ENCODE measurements around the gene OLFM1.
"Not testable (repeated sequence)": the region's sequence is repeated elsewhere in the genome, so short reads cannot be mapped to it uniquely, and the experiment has no call there.

Gene OLFM1

DNA sequence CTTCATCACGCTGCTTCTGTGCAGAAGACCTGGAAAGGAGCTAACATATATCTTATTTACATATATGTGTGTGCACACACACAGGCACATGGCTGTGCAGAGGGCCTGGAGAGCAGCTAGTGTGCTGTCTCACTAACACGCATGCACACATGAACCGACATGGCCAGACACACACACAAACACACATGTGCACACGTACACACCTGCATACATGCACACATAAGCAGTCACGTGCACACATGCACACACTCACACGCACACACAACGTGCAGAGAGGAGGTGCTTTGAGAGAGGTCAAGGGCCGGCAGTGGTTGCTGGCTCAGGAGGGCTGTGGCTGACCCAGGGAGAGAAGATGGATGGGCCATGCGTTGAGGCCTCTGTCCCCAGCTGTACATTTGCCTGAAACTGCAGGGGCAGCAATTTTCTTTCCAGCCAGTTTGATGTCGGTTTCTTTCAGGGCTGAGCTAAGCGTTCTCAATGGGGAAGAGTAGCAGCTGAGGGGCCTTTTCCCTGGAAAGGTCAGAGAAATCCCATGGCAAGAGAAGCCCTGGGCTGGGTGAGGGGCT, 66.7 kb downstream of the OLFM1 start:
- DNase-seq (ENCODE audit: low spot score): no peak

GRCh38 chr9:135155396-135155795, 67.9 kb downstream of the OLFM1 start:
- DNase-seq (ENCODE audit: low spot score): no peak

DNA sequence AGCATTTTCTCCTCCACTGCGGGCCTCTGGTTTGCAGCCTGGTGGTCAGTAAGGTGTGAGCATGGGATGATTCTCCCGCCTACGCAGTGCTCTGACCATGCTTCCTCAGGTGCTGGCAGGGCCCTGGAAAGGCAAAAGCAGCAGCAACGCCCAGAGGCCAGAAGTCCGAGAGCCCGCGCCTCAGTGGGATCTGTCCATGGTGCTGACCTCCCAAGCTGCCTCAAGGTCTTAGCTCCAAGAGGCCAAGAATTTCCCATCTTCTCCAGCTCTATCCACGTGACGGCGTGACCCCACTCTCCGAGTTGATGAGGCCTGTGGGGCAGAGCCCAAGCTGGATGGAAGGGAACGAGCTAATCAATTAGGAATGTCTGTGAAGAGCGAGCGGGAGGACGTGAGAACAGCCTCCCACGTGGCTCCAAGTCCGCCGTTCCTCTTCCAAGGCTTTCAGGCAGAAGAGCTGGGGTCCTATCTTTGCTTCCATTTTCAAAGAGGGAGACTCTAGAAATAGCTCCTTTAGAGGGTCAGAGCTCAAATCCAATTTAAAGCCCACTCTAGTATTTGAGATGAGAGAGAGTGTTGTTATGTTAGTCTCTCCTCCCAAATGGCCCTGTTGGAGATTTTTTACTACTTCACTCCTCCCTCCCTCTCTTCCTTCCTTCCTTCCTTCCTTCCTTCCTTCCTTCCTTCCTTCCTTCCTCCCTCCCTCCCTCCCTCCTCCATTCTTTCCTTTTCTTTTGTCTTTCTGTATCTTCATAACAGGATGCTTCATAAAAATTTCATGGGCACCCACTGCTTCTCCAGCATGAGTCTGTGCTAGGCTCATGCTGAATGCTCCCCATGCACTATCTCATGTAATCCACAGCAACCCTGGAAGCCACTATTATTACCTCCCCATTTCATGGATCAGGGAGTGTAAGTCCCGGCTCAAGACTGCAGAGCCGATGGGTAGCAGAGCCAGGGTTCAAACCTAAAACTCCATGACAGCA, 69.3 kb downstream of the OLFM1 start:
- no peak for DNase-seq (ENCODE audit: low spot score)

DNA sequence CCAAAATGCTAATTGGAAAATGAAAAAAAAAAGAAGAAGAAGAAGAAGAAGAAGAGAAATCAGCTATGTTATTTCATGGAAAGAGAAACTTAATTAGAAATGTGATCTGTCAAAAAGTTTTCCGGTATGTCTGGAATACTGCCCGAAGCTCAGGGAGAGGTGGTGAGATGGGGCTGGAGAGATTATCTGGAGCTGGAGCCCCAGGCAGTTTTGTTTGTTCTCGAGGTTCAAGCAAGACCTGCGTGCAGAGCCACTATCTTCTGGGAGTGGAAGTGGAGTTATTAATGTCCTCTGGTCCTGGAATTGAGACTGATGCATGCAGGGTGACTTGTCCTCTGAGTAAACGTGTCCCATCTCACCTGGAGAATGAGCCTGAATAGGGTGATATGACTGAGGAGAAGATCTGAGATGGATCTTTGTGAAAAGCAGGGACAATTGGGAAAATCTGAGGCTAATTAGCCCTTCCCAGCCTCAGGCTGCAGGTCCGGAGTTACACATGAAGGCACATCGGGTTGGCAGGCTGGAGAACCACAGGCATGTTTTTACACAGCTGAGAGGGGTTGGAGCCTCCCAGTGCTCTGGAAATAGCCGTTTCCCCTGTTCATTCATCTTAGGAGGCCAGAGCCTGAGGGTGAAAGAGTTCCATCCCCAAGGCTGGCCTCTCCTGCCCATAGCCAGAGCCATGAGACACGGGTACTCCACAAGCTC, 70.5 kb downstream of the OLFM1 start:
- no peak for DNase-seq (ENCODE audit: low spot score)

DNA sequence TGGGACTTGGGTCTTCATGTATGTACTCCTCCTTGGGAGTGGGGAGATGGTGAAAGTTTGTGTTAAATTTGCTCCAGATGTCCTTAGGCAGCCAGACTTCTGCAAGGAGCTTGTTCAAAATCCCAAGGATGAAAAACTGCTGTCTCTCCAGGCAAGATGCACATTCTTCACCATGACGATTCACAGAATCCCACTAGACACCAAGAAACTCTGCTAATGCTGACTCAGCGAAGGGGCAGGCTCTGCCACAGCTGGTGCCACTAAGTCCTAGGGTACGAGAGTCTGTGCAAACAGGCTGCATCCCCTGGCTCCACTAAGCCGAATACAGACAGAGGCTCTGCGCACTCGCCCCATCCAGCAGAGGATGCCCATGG, 71.1 kb downstream of the OLFM1 start:
- DNase-seq (ENCODE audit: low spot score): no peak

DNA sequence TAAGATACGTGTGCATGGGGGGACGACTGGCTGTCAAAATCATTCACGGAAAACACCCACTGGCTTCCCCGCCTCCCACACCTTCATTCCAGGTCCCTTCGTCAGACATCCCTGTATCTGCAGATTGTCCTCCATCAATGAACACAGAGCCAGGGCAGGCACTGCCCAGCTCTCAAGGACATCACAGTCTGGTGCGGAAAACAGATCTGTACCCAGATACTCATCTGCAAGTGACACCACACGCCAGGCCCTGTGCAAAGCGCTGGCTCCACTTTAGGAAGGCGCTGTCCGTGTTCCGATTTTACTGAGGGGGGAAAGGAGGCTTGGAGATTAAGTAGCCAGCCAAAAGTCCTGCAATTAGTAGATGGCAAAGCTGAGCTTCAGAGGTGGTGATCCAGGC, 72.3 kb downstream of the OLFM1 start:
- DNase-seq (ENCODE audit: low spot score): no peak

DNA sequence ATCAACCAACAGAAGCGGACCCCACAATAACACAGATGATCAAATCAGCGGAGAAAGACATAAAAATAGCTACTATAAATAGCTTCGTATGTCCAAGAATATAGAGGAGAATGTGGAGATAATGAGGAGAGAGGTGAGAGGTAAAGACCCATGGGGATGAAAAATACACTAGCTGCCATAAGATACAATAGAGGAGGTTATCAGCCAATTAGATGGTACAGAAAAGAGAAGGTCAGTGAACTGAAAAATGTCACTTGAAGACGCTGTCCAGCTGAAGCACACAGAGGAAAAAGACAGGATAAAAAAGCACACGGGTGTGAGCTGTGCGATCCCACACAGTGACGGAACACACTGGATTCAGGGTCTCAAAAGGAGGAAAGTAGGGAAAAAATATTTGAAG, 73.4 kb downstream of the OLFM1 start:
- no peak for DNase-seq (ENCODE audit: low spot score)

DNA sequence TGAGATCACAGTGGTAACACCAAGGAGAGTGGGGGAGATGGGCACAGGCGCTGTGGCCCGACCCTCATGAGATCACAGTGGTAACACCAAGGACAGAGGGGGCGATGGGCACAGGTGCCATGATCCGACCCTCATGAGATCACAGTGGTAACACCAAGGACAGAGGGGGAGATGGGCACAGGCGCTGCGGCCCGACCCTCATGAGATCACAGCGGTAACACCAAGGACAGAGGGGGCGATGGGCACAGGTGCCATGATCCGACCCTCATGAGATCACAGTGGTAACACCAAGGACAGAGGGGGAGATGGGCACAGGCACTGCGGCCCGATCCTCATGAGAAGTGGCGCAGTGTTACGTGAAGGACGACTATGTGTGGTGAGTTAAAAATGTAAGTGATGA, 75.1 kb downstream of the OLFM1 start:
- DNase-seq (ENCODE audit: low spot score): not testable (repeated sequence)

- DNase-seq (ENCODE audit: low spot score): no peak
Measured at GRCh38 chr9:135163023-135163780, 75.7 kb downstream of the OLFM1 start.

GRCh38 chr9:135164036-135164435, 76.6 kb downstream of the OLFM1 start:
- DNase-seq (ENCODE audit: low spot score): no peak

- no peak for DNase-seq (ENCODE audit: low spot score)
Measured at GRCh38 chr9:135165003-135165711, 77.7 kb downstream of the OLFM1 start.

- DNase-seq (ENCODE audit: low spot score): no peak
Measured at GRCh38 chr9:135165756-135166519, 78.5 kb downstream of the OLFM1 start.

DNA sequence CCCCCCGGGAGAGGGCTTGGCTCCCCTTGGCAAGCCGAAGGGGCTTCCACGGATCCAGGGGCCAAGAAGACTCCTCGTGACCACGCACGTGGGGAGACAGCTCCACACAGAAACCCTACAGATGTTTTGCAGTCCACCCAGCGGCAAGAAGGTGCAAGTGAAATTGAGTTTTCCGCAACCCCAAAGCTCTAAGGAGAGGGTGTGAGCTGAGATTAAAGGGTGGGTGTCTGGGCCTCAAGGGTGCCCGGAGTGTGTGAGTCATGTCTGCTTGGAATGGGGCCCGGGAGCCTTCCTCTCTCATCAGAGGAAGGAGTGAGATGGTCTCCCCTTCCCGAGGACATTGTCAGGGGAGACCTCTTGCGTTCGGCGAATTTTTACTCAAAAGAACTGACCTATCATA, 79.1 kb downstream of the OLFM1 start:
- DNase-seq (ENCODE audit: low spot score): no peak

- DNase-seq (ENCODE audit: low spot score): no peak
Measured at GRCh38 chr9:135167356-135167755, 79.9 kb downstream of the OLFM1 start.

DNA sequence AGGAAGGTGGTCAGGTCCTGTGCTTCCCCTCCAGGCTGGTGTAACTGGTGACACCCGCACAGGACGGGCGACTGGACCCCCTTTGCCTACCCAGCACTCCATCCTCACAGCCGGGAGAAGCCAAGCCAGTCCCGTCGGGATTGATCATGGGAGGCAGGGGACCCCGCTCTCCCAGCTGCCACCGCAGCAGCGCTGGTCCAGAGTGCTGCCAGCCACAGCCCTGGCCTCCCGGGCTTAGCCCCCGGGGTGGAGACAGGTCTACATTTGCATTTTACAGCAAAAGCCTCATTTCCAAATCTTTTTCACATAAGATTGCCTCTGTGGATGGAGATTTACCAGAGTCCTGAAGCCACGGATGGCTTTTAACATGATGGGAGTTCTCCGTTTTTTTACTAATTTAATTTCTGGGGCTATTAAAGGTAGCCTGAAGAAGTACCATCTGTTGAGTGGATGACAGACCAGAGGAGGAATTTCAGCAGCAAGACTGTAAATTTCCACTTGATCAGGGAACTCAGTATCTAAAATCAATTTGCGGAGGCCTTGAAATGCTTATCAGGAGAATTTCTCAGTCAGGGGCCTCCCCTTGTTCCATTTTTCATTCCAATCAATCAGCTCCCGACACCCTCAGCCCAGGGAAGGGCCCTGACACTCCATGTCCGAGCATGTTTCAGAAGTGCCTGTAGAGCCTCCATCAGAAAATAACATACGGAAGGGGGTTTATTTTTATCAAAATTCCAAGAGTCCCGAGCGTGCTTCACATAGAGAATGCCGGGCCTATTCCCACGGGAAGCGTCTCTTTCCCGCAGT, 80.6 kb downstream of the OLFM1 start:
- DNase-seq (ENCODE audit: low spot score): no peak

GRCh38 chr9:135169709-135170226, 82.3 kb downstream of the OLFM1 start:
- no peak for DNase-seq (ENCODE audit: low spot score)

- no peak for DNase-seq (ENCODE audit: low spot score)
Measured at GRCh38 chr9:135170535-135170934, 83.1 kb downstream of the OLFM1 start.

All from CD4-positive, alpha-beta T cell treated with Interleukin-2 at 100 ng/mL for 4 hours (primary cell).